HEK293 (cell line): ENCODE measurements around the gene EFCAB6.

ENCODE experiments used
- CTCF ChIA-PET: fragments of 350-600 bp; formaldehyde crosslinking; extraction: SDS; loops from one replicate; lab custom pipeline; 2021; ENCODE audit warnings: antibody characterized with exemption; lab: Yijun Ruan, JAX
- POLR2A ChIA-PET: fragments of 300-600 bp; formaldehyde crosslinking; extraction: SDS; loops from one replicate; lab custom pipeline; 2020; ENCODE audit warnings: antibody characterized with exemption, inconsistent platforms; lab: Yijun Ruan, JAX
- H3K27ac ChIP-seq: fragments of 200-500 bp; sonication (Bioruptor generic); 2 replicates; pipeline ENCODE4 v1.5.1; 2014; ENCODE audit warnings: low read depth, low read length, control low read depth, inconsistent platforms; ENCODE audit errors: extremely low read depth
- H3K36me3 ChIP-seq, 2 experiments: fragments of 200-500 bp in 1 of 2; sonication (Bioruptor generic) in 1 of 2; 1 replicate in 1 of 2; 2 replicates in 1 of 2; pipeline ENCODE4 v1.5.1; 2014 to 2017; ENCODE audit warnings: inconsistent platforms in 2 of 2, low read length in 2 of 2; ENCODE audit not compliant: control insufficient read depth in 2 of 2, insufficient read depth in 1 of 2
- H3K4me1 ChIP-seq: fragments of 200-500 bp; sonication (Bioruptor generic); 2 replicates; pipeline ENCODE4 v1.5.1; 2014; ENCODE audit warnings: mild to moderate bottlenecking, low read length, inconsistent platforms; ENCODE audit not compliant: control insufficient read depth, insufficient read depth
- H3K4me3 ChIP-seq: 2 replicates; pipeline ENCODE4 v1.5.1; 2011; ENCODE audit warnings: low read depth, mild to moderate bottlenecking, control low read depth, low read length, moderate library complexity
- H3K9me3 ChIP-seq: fragments of 200-500 bp; sonication (Bioruptor generic); 2 replicates; pipeline ENCODE4 v1.5.1; 2014; ENCODE audit warnings: low read depth, low read length, inconsistent platforms; ENCODE audit not compliant: control insufficient read depth, insufficient read depth
- BCL6B ChIP-seq: fragments of 450-650 bp; formaldehyde crosslinking; IDR thresholded peaks from 2 replicates; pipeline ENCODE4 v1.5.1; 2017; ENCODE audit warnings: missing biosample characterization, missing genetic modification characterization
- EGR2 ChIP-seq: fragments of 450-650 bp; formaldehyde crosslinking; IDR thresholded peaks from 2 replicates; pipeline ENCODE4 v1.5.1; 2016; ENCODE audit warnings: low read depth, missing biosample characterization, missing genetic modification characterization
- FEZF1 ChIP-seq: fragments of 450-650 bp; formaldehyde crosslinking; IDR thresholded peaks from 2 replicates; pipeline ENCODE4 v1.5.1; 2016; ENCODE audit warnings: missing biosample characterization, missing genetic modification characterization
- INSM2 ChIP-seq: fragments of 450-650 bp; formaldehyde crosslinking; IDR thresholded peaks from 2 replicates; pipeline ENCODE4 v1.5.1; 2016; ENCODE audit warnings: missing biosample characterization, missing genetic modification characterization
- KLF9 ChIP-seq: fragments of 450-650 bp; formaldehyde crosslinking; IDR thresholded peaks from 2 replicates; pipeline ENCODE4 v1.5.1; 2016; ENCODE audit warnings: missing biosample characterization, missing genetic modification characterization, low read depth
- MYNN ChIP-seq: fragments of 450-650 bp; formaldehyde crosslinking; IDR thresholded peaks from 2 replicates; pipeline ENCODE4 v1.5.1; 2016; ENCODE audit warnings: missing biosample characterization, missing genetic modification characterization, borderline replicate concordance
- OSR2 ChIP-seq: fragments of 450-650 bp; formaldehyde crosslinking; IDR thresholded peaks from 2 replicates; pipeline ENCODE4 v1.5.1; 2016; ENCODE audit warnings: missing biosample characterization, missing genetic modification characterization
- SETDB1 ChIP-seq: IDR thresholded peaks from one replicate; pipeline ENCODE4 v1.6.1; 2017; ENCODE audit warnings: mild to moderate bottlenecking, low read length, moderate library complexity, mixed read lengths; ENCODE audit not compliant: insufficient read length
- SP2 ChIP-seq: fragments of 450-650 bp; formaldehyde crosslinking; IDR thresholded peaks from 2 replicates; pipeline ENCODE4 v1.5.1; 2016; ENCODE audit warnings: missing biosample characterization, missing genetic modification characterization
- SP3 ChIP-seq: fragments of 450-650 bp; formaldehyde crosslinking; IDR thresholded peaks from 2 replicates; pipeline ENCODE4 v1.5.1; 2016; ENCODE audit warnings: missing biosample characterization, missing genetic modification characterization
- ZBTB49 ChIP-seq: fragments of 450-650 bp; formaldehyde crosslinking; IDR thresholded peaks from 2 replicates; pipeline ENCODE4 v1.5.1; 2016; ENCODE audit warnings: missing biosample characterization, missing genetic modification characterization, low read depth
- ZFHX2 ChIP-seq: fragments of 450-650 bp; formaldehyde crosslinking; conservative IDR thresholded peaks from 2 replicates; pipeline ENCODE4 v1.5.1; 2016; ENCODE audit warnings: missing biosample characterization, missing genetic modification characterization
- ZNF214 ChIP-seq: fragments of 450-650 bp; formaldehyde crosslinking; IDR thresholded peaks from 2 replicates; pipeline ENCODE4 v1.5.1; 2017; ENCODE audit warnings: missing biosample characterization, mild to moderate bottlenecking, missing genetic modification characterization, borderline replicate concordance
- ZNF280C ChIP-seq: fragments of 450-650 bp; formaldehyde crosslinking; IDR thresholded peaks from 2 replicates; pipeline ENCODE4 v1.5.1; 2016; ENCODE audit warnings: missing biosample characterization, missing genetic modification characterization
- ZNF37A ChIP-seq: fragments of 450-650 bp; IDR thresholded peaks from 2 replicates; pipeline ENCODE4 v1.5.1; 2018; ENCODE audit warnings: missing biosample characterization, missing genetic modification characterization
- ZNF529 ChIP-seq: fragments of 450-650 bp; formaldehyde crosslinking; IDR thresholded peaks from 2 replicates; pipeline ENCODE4 v1.5.1; 2017; ENCODE audit warnings: missing genetic modification characterization, missing biosample characterization; ENCODE audit not compliant: insufficient replicate concordance
- ZNF544 ChIP-seq: fragments of 450-650 bp; formaldehyde crosslinking; IDR thresholded peaks from 2 replicates; pipeline ENCODE4 v1.5.0; 2017; ENCODE audit warnings: missing biosample characterization, missing genetic modification characterization
- ZNF548 ChIP-seq: fragments of 450-650 bp; formaldehyde crosslinking; IDR thresholded peaks from 2 replicates; pipeline ENCODE4 v1.5.1; 2016; ENCODE audit warnings: missing biosample characterization, missing genetic modification characterization
- ZNF600 ChIP-seq: fragments of 450-650 bp; formaldehyde crosslinking; IDR thresholded peaks from 2 replicates; pipeline ENCODE4 v1.5.1; 2016; ENCODE audit warnings: missing biosample characterization, missing genetic modification characterization
- ZNF624 ChIP-seq: fragments of 450-650 bp; formaldehyde crosslinking; IDR thresholded peaks from 2 replicates; pipeline ENCODE4 v1.5.1; 2017; ENCODE audit warnings: missing biosample characterization, missing genetic modification characterization
- ZNF639 ChIP-seq: fragments of 450-650 bp; formaldehyde crosslinking; IDR thresholded peaks from 2 replicates; pipeline ENCODE4 v1.5.1; 2016; ENCODE audit warnings: missing biosample characterization, missing genetic modification characterization
- ZNF654 ChIP-seq: fragments of 450-650 bp; formaldehyde crosslinking; IDR thresholded peaks from 2 replicates; pipeline ENCODE4 v1.5.1; 2016; ENCODE audit warnings: low read depth, missing biosample characterization, missing genetic modification characterization
- ZNF768 ChIP-seq: fragments of 450-650 bp; formaldehyde crosslinking; IDR thresholded peaks from 2 replicates; pipeline ENCODE4 v1.5.1; 2018; ENCODE audit warnings: missing biosample characterization, mild to moderate bottlenecking, missing genetic modification characterization
- ZNF830 ChIP-seq: fragments of 450-650 bp; IDR thresholded peaks from 2 replicates; pipeline ENCODE4 v1.5.0; 2018; ENCODE audit warnings: missing biosample characterization, missing genetic modification characterization, low read depth, mild to moderate bottlenecking, moderate library complexity
- ZNF843 ChIP-seq: fragments of 450-650 bp; formaldehyde crosslinking; IDR thresholded peaks from 2 replicates; pipeline ENCODE4 v1.5.1; 2016; ENCODE audit warnings: missing biosample characterization, missing genetic modification characterization

EFCAB6 gene

GRCh38 chr22:43723816-43724215, 88.3 kb downstream of the EFCAB6 start:
- H3K9me3 ChIP-seq: no peaks in the 10 kb centered on the region
- no peak overlapping the region for H3K27ac ChIP-seq
- ChIA-PET CTCF (no interaction called here), POLR2A (no interaction called here)
- TF ChIP-seq OSR2 (tag by site-specific recombination): no peak
- no peak for TF ChIP-seq ZNF768
- no peak for TF ChIP-seq SETDB1
- TF ChIP-seq FEZF1 (tag by site-specific recombination): no peak
- no peak for TF ChIP-seq KLF9 (tag by site-specific recombination)
- no peak for TF ChIP-seq EGR2 (tag by site-specific recombination)
- no peak for TF ChIP-seq MYNN (tag by site-specific recombination)
- TF ChIP-seq ZBTB49: no peak
- TF ChIP-seq ZNF639 (tag by site-specific recombination): no peak
- no peak for TF ChIP-seq ZNF843 (tag by site-specific recombination)
- no peak for TF ChIP-seq ZNF37A
- TF ChIP-seq ZNF600 (tag by site-specific recombination): no peak
- TF ChIP-seq ZNF654 (tag by site-specific recombination): no peak
- TF ChIP-seq SP2: no peak
- no peak for TF ChIP-seq ZFHX2 (tag by site-specific recombination)
- no peaks in the 10 kb centered on the region for H3K36me3 ChIP-seq
- no peak overlapping the region for H3K4me3 ChIP-seq
- H3K4me1 ChIP-seq: peaks cover 12% of the 10 kb centered on the region; the same call in 1 of the 2 replicates

- H3K4me3 ChIP-seq: no peak overlapping the region
- TF ChIP-seq ZNF548 (tag by site-specific recombination): no peak
- TF ChIP-seq ZNF280C (tag by site-specific recombination): no peak
- no peak for TF ChIP-seq INSM2 (tag by site-specific recombination)
- TF ChIP-seq ZNF214 (tag by site-specific recombination): no peak
- no peak for TF ChIP-seq ZNF624 (tag by site-specific recombination)
- no peak for TF ChIP-seq ZNF830
- no peak for TF ChIP-seq ZNF544
- TF ChIP-seq BCL6B (tag by site-specific recombination): no peak
- no peak for TF ChIP-seq SP3 (tag by site-specific recombination)
- TF ChIP-seq ZNF529 (tag by site-specific recombination): no peak
- TF ChIP-seq, all 188 proteins: peak for 0
- no peak overlapping the region for H3K27ac ChIP-seq
- peaks cover 12% of the 10 kb centered on the region; the same call in 1 of the 2 replicates for H3K4me1 ChIP-seq
- H3K36me3 ChIP-seq: no peaks in the 10 kb centered on the region
- POLR2A ChIA-PET: interaction anchor here (0.7 kb wide), 1 partner anchor 23 kb away, joined by 3 read pairs; no protein-coding TSS in a partner anchor
- CTCF ChIA-PET: interaction anchor here (0.7 kb wide), 1 partner anchor 25 kb away, joined by 3 read pairs; no protein-coding TSS in a partner anchor
- H3K9me3 ChIP-seq: no peaks in the 10 kb centered on the region
Measured at GRCh38 chr22:43722444-43722843, 89.7 kb downstream of the EFCAB6 start.
